ENCODE data around the gene ERI3.

ERI3 gene

DNA sequence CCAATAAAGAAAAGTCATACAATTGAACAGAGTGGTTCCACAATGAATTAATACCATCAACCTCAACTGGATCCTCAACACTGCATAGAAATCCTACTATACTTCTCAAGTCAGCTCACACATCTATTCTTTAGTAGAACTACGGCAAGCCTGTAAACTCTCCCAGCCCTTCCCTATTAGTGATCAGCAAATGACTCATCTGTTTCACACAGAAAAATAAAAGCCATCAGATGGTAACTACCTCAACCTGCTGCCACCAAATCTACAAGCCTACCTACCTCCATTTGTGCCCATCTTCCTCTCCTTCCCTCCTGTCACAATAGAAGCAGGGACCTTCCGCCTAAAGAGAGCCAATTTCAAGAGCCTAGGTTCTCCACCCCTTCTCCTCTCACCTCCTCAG, 78.2 kb downstream of the ERI3 start:
- no peak overlapping the region for H3K4me3 ChIP-seq (ENCODE audit: low read depth, low read length)
- no peak for DNase-seq (ENCODE audit: low read depth)
- TF ChIP-seq CTCF (IDR thresholded peaks at IDR 0.05; ENCODE audit: control insufficient read depth, extremely low read depth, insufficient read depth), result no peak

- H3K4me3 ChIP-seq (ENCODE audit: low read depth, low read length), result no peak overlapping the region
- no peak for TF ChIP-seq CTCF (IDR thresholded peaks at IDR 0.05; ENCODE audit: control insufficient read depth, extremely low read depth, insufficient read depth)
- DNase-seq (ENCODE audit: low read depth), result no peak
These were observed 79.1 kb downstream of the ERI3 start for GRCh38 chr1:44275991-44276405.

GRCh38 chr1:44275296-44275962, 79.6 kb downstream of the ERI3 start:
- H3K4me3 ChIP-seq (ENCODE audit: low read depth, low read length), result no peak overlapping the region
- DNase-seq (ENCODE audit: low read depth), result no peak
- no peak for TF ChIP-seq CTCF (IDR thresholded peaks at IDR 0.05; ENCODE audit: control insufficient read depth, extremely low read depth, insufficient read depth)

- DNase-seq (ENCODE audit: low read depth), result no peak
- H3K4me3 ChIP-seq (ENCODE audit: low read depth, low read length), result no peak overlapping the region
- no peak for TF ChIP-seq CTCF (IDR thresholded peaks at IDR 0.05; ENCODE audit: control insufficient read depth, extremely low read depth, insufficient read depth)
These were observed 81.3 kb downstream of the ERI3 start for GRCh38 chr1:44273560-44274350.

- TF ChIP-seq CTCF (IDR thresholded peaks at IDR 0.05; ENCODE audit: control insufficient read depth, extremely low read depth, insufficient read depth), result no peak
- no peak overlapping the region for H3K4me3 ChIP-seq (ENCODE audit: low read depth, low read length)
- DNase-seq (ENCODE audit: low read depth), result no peak
These were observed 82.1 kb downstream of the ERI3 start for GRCh38 chr1:44272992-44273391.

GRCh38 chr1:44271646-44272045, 83.4 kb downstream of the ERI3 start:
- no peak overlapping the region for H3K4me3 ChIP-seq (ENCODE audit: low read depth, low read length)
- DNase-seq (ENCODE audit: low read depth), result no peak
- TF ChIP-seq CTCF (IDR thresholded peaks at IDR 0.05; ENCODE audit: control insufficient read depth, extremely low read depth, insufficient read depth), result no peak

Measured in LNCaP clone FGC (cell line).